HL-60 (cell line): ENCODE results near the gene COL6A2.

ENCODE experiments used
- GABPA ChIP-seq: IDR thresholded peaks from 2 replicates; pipeline ENCODE4 v1.6.1; 2012; ENCODE audit warnings: low read depth
- POLR2AphosphoS5 ChIP-seq: IDR thresholded peaks from 2 replicates; pipeline ENCODE4 v1.6.1; 2012; ENCODE audit warnings: low read depth
- REST ChIP-seq: IDR thresholded peaks from 2 replicates; pipeline ENCODE4 v1.6.1; 2012; ENCODE audit warnings: low read depth; ENCODE audit not compliant: insufficient replicate concordance
- TF ChIP-seq, protein P1 (sequence below): IDR thresholded peaks from one replicate; pipeline ENCODE4 v1.5.1; 2011; ENCODE audit warnings: low read length, control low read depth, inconsistent platforms; ENCODE audit not compliant: insufficient read depth

- TF ChIP-seq, protein P1, sequence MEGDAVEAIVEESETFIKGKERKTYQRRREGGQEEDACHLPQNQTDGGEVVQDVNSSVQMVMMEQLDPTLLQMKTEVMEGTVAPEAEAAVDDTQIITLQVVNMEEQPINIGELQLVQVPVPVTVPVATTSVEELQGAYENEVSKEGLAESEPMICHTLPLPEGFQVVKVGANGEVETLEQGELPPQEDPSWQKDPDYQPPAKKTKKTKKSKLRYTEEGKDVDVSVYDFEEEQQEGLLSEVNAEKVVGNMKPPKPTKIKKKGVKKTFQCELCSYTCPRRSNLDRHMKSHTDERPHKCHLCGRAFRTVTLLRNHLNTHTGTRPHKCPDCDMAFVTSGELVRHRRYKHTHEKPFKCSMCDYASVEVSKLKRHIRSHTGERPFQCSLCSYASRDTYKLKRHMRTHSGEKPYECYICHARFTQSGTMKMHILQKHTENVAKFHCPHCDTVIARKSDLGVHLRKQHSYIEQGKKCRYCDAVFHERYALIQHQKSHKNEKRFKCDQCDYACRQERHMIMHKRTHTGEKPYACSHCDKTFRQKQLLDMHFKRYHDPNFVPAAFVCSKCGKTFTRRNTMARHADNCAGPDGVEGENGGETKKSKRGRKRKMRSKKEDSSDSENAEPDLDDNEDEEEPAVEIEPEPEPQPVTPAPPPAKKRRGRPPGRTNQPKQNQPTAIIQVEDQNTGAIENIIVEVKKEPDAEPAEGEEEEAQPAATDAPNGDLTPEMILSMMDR = no peak
- no peak for TF ChIP-seq POLR2AphosphoS5
- TF ChIP-seq REST = no peak
- TF ChIP-seq GABPA = no peak
Measured at GRCh38 chr21:46063227-46063626, 34.7 kb upstream of the COL6A2 start.
